CD4-positive, alpha-beta T cell treated with Interleukin-10 for 1 hour (primary cell): Measurements from ENCODE around the gene ATRNL1.
A peak's percentile ranks its signal among the peaks of the same experiment; 100 is the strongest.
"Not testable (repeated sequence)": the region's sequence is repeated elsewhere in the genome, so short reads cannot be mapped to it uniquely, and the experiment has no call there.

Experiments
- DNase-seq: peaks from one replicate; pipeline ENCODE4 v3.0.0-alpha.2; 2020

ATRNL1 gene

DNA sequence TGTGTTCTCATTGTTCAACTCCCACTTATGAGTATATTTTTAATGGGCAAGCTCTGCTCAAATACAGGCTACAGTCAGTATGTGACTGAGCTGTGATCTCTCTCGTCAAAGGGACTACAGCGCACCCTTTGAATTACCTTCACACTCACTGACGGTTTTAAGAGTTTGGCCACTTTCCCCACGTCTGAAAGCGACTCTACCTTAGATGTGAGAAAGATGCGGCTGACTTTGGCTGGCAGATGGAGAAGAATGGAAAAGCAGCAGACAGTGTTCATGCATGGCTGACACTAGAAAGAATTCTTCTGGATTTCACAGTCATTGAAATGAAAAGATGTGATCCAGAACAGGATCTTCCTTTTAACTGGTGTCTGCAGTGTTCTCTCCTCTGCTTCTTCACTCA, 2.0 kb upstream of the ATRNL1 start:
- no peak for DNase-seq

DNA sequence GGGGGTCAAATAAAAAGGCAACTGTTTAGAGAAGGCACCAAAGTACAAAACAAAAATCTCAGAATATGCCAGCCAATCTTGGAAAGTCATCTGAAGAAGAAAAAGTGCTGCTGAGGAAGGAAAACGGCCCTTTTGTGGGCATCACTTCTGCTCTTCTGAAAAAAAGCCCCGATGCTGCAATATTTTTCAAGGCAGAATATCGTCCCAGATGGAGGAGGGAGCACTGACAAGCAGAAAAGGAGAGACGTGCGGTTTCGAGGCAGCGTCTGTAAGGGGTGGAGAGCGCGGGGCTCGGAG, 959 bp upstream of the ATRNL1 start:
- no peak for DNase-seq

DNA sequence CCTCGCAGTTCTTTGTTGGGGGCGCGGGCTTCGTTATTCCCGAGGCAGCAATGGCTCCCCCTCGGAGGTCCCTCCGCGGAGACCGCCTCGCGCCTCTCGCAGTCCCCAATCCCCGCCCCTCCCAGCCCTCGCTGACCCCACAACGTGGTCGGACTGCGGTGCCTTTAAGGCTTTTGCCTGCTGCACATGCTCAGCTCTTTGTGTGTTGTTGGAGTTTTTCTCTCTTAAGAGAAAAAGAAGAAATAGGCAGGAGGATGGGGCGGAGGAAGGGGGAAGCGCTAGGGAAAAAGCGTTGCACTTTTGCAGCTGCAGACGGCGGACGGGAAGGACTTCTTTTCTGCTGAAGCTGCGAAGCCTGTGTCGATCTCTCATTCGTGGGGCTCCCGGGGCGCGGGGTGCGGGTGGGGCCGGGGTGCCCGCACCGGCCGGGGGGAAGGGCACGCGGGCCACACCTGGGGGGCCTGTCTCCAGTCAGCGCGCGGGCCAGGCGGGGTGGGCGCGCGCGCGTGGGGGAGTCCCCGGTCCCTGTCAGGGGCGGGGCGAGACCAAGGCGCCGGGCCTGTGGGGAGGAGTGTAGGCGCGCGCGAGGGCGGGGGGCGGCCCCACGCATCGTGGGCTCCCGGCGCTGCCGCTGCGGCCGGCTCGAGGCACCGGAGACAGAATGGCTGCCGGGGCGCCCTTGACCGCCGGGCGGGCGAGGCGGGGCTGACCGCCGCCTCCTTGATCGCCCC, 445 bp upstream of the ATRNL1 start:
- peak; percentile 15 for DNase-seq

DNA sequence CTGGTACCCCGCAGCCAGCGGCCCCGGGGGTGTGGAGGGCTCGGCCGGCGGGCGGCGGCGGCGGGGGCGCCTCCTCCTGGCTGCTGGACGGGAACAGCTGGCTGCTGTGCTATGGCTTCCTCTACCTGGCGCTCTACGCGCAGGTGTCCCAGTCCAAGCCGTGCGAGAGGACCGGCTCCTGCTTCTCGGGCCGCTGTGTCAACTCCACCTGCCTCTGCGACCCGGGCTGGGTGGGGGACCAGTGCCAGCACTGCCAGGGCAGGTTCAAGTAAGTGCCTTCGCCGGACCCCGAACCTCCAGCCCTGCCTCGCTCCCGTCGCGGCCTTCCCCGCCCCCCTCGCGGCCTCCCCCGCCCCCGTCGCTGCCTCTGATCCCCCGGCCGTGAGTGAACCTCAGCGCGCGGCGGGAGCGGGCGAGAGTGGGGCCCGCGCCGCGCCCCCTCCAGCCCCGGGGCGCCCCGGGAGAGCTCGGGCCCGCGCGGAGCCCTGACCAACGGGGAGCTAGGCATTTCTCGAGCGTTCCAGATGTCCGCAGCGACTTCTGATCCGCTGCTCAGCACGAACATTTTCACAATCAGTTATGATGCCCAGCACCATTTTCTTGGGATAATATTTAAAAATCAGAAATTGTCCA, 727 bp downstream of the ATRNL1 start:
- no peak for DNase-seq

DNA sequence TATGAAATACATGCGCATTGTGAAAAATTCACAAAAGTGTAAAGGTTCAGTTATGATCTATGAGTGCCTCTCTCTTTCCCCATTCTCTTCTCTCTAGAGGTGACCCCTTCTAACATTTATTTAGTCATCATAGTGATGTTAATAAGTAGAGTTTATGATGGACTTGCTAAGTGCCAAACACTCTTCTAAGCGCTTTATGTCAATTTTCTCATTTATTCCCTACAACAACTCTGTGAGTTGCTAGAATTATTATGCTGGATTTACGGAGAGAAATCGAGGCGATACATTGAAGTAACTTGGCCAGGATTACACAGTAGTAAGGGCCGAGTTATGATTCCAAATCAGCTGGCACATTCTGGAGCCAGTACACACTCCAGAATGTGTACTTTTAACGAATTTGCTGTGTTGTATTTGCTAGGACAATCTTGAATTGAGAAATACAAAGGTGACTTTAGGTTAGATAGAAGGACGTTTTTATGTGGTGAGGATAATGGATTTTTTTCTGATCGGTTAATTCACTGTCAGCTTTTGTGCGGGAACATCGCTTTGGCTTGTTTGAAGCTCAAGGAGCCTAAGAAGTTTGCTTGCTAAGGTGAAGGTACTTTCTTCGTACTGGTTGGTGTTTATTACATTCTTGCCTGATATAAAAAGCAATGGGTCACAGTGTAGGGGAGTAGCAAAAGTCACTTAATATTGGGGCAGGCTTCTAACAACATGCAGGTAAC, 1.4 kb downstream of the ATRNL1 start:
- no peak for DNase-seq

DNA sequence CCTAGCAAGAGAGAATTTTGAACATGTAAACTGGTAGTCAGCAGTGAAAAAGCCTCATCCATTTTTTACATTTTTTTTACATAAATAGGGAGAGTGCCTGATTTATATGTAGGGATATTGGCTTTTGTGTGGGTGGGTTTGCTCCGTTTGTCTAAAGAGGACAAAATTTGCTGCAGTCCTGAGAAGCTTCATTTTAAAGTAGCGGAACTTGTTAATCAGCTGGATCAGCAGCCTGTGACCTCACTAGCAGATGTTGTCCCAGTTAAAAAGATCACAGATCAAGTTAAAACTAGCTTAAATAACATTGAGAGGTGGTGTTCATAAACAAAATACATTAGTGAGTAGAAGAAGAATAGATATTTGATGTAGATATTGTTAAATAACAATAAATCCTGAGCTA, 2.6 kb downstream of the ATRNL1 start:
- DNase-seq, result no peak

DNA sequence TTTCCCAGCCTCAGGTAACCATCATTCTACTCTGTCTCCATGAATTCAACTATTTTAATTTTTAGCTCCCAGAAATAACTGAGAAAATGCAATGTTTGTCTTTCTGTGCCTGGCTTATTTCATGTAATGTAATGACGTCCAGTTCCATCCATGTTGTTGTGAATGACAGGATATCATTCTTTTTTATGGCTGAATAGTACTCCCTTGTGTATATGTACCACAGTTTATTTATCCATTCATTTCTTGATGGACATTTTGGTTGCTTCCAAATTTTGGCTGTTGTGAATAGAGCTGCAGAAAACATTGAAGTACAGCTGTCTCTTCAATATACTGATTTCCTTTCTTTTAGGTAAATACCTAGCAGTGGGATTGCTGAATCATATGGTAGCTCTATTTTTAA, 10.5 kb downstream of the ATRNL1 start:
- DNase-seq, result no peak

DNA sequence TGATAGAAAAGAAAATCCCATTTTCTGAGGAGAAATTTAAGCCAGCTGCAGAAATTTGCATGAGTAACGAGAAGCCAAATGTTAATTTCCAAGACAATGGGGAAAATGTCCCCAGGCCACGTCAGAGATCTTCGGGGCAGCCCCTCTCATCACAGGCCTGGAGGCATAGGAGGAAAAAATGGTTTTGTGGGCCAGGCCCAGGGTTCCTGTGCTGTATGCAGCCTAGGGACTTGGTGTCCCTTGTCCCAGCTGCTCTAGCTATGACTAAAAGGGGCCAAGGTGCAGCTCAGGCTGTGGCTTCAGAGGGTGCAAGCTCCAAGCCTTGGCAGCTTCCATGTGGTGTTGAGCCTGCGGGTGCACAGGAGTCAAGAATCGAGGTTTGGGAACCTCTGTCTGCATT, 12.2 kb downstream of the ATRNL1 start:
- DNase-seq, result not testable (repeated sequence)

DNA sequence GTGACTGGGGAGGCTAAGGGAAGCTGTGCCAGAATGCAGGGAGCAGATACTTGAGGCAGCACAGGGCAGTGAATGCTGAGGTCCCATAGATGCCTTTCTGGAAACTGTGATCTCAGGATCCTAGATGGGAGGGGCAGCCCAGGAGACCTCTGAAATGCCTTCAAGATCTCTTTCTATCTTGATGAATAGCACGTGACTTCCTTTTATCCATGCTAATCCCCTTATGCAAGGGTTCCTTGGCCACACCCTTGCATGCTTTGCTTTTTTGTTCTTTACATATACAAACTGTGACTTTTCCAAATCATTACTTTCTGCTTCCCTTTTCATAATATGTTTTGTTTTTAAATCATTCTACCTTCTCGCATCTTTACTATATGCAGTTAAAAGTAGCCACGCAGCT, 14.7 kb downstream of the ATRNL1 start:
- DNase-seq, result no peak

DNA sequence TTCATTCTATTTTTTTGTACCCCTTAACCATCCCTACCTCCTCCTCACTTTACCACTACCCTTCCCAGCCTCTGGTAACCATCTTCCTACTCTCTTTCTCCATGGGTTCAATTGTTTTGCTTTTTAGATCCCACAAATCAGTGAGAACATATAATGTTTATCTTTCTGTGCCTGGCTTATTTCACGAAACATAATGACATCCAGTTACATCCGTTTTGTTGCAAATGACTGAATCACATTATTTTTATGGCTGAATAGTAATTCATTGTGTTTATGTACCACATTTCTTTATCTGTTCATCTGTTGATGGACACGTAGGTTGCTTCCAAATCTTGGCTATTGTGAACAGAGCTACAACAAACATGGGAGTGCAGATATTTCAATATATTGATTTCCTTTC, 24.1 kb downstream of the ATRNL1 start:
- DNase-seq, result no peak

DNA sequence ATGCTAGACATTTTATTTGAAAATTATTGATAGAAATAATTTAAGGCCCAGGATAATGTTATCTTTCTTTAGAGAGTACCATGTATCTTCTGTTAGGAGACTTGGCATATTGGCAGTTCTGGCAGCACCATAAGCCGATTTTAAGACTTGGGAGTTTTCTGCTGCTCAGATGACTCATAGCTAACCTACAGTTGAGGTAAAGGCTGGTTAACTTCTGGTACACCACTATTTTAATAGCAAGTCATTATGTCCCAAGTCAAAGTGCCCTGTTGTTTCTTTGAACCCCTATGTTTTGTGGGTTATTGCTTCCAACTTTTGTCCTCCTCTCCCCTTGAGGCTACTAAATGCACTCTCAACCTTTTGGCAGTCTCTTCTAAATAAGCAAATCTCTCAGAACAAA, 25.2 kb downstream of the ATRNL1 start:
- DNase-seq, result no peak

DNA sequence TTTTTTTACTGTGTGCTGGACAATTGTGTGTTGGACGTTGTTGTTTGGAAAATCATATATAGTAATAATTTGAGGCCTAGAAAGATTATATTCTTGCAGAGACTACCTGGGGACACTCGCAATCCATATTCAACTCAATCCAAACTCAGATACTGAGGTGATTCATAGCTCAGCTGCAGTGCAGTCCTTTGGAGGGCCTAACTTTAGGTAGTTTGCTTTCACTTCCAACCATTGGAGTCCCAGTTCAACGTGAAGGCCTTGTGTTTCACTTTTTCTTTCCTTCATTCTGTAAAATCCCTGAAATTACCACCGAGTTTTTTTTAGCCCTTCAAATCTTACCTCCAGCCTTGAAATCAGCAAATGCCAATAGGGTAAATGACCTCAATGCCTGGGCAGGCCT, 32.3 kb downstream of the ATRNL1 start:
- DNase-seq, result no peak

DNA sequence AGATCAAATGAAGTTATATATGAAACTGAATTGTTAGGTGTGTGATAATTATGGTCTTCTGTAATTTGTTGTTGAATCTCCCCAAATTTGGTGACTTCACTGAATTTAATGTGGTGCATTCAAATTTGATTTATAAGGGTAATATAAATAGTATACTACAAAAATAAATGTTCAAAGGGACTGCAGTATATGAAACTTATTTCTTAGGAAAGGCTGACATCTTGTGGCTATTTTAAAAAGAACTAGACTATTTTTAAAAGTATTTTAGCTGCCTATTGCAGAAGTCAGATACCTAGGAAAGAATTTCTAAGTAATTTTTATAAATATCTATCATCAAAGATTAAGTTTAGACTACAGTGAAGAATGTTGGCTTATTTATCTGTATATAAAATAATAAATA, 36.6 kb downstream of the ATRNL1 start:
- DNase-seq, result peak; percentile 14

DNA sequence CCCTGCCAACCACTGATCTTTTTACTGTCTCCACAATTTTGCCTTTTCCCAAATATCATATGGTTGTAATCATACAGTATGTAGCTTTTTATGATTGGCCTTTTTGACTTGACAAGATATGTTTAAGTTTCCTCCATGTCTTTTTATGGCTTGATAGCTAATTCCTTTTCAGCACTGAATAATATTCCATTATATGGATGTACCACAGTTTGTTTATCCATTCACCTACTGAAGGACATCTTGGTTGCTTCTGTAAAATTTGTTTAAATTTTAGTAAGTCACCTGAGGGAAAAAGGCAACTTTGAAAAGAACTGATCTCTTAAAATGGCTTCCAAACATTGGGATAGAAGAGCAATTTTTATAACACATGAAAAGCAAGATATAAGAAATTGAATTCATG, 43.5 kb downstream of the ATRNL1 start:
- no peak for DNase-seq

DNA sequence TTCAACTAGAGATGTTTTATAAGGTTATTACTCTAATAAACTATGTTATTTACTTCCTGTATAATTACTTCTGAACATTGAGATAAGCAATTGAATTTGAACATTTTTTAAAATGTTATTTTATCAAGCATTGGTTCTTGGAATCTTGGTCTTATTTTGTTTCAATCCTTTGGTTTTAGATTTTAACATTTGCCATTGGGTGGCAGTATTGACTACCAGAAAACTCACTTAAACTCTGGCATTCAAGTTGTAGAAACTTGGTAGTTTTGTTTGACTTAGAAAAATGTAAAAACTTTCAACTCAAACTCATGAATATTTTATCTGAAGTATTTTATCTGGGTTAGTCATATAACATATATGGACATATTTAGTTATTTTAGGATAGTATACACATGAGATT, 48.1 kb downstream of the ATRNL1 start:
- DNase-seq, result no peak

DNA sequence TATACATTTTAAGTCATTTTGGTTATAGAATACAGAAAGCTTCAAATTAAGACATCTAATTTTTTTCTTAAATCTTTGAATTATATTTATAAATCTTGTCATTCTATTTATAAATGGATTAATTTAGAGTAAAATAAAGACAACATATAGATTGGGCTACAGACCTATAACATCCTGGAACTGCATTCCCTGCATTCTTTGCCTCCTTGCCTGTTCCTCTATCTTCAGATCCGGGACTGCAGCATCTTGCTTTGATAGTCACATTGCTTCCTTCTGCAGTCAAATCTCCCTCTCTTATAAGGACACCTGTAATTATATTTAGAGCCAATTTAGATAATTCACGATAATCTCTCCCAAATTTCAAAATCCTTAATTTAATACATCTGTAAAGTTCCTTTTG, 64.2 kb downstream of the ATRNL1 start:
- no peak for DNase-seq

DNA sequence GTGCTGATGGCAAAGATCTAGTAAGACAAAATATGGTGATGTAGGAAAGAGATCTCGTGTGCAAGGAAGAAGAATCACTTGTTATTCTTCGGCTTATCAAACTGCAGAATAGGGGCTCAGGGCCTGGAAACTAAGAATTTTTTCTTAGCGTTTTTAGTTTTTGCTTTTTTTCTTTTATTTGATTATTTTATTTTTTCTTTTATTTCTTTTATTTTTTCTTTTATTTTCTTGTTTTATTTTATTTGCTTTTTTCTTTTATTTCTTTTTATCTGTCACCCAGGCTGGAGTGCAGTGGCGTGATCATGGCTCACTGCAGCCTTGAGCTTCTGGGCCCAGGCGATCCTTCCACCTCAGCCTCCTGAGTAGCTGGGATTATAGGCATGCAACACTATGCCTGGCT, 70.0 kb downstream of the ATRNL1 start:
- no peak for DNase-seq

DNA sequence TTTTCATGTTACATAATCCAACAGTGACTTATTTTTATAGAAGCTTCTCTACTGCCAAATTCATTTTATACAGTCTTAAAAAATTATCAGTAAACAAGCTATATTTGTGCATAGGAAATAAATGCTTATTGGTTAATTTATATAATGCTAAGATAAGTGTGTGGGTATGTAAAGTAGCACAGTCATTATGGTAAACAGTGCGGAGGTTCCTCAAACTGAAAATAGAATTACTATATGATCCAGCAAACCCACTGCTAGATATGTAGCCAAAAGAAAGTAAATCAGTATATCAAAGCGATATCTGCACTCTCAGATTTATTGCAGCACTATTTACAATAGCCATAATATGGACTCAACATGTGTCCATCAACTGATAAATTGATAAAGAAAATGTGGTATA, 71.1 kb downstream of the ATRNL1 start:
- DNase-seq, result no peak

DNA sequence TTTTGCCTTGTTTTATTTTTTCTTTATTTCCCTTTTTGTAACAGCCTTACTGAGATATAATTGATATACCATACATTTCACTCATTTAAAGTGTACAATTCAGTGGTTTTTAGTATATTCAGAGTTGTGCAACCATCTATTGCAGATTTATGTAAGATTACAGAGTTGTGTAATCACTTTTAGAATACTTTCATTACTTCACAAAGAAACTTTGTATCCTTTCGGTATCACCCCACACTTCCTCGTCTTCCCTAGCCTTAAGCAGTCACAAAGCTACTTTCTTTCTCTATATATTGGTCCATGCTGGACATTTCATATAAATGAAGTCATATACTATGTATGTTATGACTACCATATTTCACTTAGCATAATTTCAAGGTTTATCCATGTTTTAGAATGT, 74.6 kb downstream of the ATRNL1 start:
- no peak for DNase-seq

DNA sequence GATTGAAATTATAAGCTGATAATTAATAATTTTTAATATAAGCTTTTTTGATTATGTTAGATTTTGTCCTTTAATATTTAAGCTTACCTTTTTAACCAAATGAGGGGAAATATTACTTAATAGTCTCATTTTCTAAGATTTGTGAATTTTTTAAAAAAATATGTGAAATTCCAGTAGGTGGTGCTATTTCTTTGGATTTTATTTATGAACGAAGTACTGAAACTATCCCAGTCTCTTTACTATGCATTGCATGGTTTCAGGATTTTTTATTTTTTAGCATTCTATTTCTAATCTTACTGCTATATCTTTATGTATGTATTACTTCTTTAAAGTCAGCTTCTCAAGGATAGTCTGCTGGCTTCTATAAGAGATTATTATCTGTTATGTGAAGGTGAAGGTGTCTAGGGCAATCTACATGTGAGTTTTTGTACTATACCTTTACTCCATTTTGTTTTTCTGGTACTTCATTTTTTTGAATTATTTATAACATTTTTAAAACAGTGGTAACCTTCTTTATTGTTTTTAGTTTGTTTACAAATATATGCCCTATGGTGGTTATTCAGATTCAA, 78.3 kb downstream of the ATRNL1 start:
- DNase-seq, result no peak

DNA sequence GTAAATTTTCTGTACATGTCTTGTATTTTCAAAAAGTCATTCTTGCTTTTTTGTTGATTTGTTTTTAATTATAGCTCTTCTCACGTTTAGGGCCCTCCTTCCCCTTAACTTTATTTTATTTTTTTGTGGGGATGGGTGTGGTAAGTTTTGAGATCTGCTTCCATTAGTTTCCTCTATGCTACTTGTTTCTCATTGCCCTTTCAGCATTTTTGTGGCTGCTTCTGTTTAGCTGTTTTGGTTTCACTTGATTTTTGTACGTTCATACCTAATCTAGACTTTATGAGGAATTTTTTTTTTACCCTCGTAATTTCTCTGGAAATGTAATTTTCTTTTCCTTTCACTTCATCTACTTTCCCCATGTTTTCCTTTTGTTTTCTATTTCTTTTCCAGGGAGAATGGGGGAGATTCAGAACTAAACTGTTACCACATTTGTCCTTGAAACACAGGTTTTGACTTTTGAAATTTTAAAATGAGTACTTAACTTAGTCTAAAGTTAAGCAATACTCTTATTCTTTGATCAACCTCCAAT, 80.8 kb downstream of the ATRNL1 start:
- no peak for DNase-seq

DNA sequence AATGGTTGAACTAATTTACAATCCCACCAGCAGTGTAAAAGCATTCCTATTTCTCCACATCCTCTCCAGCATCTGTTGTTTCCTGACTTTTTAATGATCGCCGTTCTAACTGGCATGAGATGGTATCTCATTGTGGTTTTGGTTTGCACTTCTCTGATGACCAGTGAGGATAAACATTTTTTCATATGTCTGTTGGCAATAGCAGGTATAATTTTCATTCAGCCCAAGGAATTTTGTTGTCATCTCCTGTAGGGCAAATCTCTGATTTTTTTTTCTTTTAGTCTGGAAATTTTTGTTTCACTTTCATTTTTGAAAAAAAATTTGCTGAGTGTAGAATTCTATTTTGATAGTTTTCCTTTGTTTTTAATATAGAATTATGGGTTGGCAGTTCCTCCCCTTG, 114.1 kb downstream of the ATRNL1 start:
- not testable (repeated sequence) for DNase-seq

DNA sequence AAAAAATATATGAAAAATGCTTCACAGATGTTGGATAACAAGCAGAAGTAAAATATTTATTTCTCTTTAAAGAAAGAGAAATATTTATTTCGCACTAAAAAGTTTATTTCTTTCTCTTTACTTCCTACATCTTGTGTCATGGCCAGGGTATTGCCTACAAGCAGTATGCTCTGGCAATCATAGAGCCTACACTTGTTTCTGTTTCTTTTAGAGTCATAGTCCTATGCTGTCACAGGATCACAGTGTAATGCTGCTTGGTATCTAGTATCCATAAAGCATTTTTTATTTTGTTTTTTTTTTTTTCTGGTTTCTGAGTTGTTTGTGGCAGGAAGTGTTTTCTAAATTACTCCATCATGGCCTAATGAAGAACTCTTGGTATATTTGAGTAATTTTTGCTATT, 116.0 kb downstream of the ATRNL1 start:
- DNase-seq, result no peak

DNA sequence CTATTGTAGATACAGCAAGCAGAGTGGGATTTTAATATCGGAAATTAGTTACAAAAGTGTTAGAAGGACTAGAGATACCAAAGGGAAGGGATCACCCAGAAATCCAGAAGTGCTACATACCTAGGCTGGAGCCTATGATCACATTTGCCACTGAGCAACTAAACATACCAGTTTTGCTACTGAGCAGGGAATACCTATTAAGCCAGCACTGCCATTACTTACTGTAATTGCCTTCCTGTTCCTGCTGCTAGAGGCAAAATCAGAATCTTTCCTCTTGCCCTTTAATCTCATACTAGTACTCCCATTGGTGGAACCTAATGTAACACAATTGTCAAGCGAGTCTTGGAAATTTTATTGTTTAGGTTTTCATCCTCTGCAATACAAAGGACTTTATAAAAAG, 121.7 kb downstream of the ATRNL1 start:
- no peak for DNase-seq
